Measurements from ENCODE around the gene STOML1.
A peak's percentile ranks its signal among the peaks of the same experiment; 100 is the strongest.

GRCh38 chr15:73972984-73973682, 19.0 kb downstream of the STOML1 start:
- TF ChIP-seq, protein P1, sequence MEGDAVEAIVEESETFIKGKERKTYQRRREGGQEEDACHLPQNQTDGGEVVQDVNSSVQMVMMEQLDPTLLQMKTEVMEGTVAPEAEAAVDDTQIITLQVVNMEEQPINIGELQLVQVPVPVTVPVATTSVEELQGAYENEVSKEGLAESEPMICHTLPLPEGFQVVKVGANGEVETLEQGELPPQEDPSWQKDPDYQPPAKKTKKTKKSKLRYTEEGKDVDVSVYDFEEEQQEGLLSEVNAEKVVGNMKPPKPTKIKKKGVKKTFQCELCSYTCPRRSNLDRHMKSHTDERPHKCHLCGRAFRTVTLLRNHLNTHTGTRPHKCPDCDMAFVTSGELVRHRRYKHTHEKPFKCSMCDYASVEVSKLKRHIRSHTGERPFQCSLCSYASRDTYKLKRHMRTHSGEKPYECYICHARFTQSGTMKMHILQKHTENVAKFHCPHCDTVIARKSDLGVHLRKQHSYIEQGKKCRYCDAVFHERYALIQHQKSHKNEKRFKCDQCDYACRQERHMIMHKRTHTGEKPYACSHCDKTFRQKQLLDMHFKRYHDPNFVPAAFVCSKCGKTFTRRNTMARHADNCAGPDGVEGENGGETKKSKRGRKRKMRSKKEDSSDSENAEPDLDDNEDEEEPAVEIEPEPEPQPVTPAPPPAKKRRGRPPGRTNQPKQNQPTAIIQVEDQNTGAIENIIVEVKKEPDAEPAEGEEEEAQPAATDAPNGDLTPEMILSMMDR (IDR thresholded peaks at IDR 0.05 in 8 of 11, conservative IDR thresholded peaks at IDR 0.05 in 3 of 11) = peak; percentile 74 to 95 (median 90)
- TF ChIP-seq POLR2A (IDR thresholded peaks at IDR 0.05) = no peak

Measured in spleen (tissue), 7 donors.